Iris pigment epithelial cell (primary cell): ENCODE measurements around the gene ZC2HC1B.
"Not testable (repeated sequence)": the region's sequence is repeated elsewhere in the genome, so short reads cannot be mapped to it uniquely, and the experiment has no call there.

Experiments used
- DNase-seq: peaks from one replicate; pipeline ENCODE4 v3.0.0-alpha.2; 2011; ENCODE audit warnings: low read depth

ZC2HC1B gene

GRCh38 chr6:143868808-143869207, 4.5 kb downstream of the ZC2HC1B start:
- DNase-seq, result not testable (repeated sequence)

DNA sequence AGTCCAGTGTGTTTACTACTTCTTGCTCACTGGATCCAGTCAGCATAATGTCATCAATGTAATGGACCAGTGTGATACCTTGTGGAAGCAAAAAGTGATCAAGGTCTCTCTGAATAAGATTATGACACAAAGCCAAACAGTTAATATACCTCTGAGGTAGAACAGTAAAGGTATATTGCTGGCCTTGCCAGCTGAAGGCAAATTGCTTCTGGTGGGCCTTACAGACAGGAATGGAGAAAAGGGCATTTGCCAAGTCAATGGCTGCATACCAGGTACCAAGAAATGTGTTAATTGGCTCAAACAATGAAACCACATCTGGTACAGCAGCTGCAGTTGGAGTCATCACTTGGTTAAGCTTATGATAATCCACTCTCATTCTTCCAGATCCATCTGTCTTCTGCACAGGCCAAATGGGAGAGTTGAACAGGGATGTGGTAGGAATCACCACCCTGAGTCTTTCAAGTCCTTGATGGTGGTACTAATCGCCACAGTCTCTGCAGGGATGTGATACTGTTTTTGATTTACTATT, 7.0 kb downstream of the ZC2HC1B start:
- DNase-seq, result not testable (repeated sequence)

- DNase-seq, result peak; percentile 51
Observed at GRCh38 chr6:143872201-143872600, 7.9 kb downstream of the ZC2HC1B start.

GRCh38 chr6:143873600-143873999, 9.3 kb downstream of the ZC2HC1B start:
- DNase-seq, result not testable (repeated sequence)

DNA sequence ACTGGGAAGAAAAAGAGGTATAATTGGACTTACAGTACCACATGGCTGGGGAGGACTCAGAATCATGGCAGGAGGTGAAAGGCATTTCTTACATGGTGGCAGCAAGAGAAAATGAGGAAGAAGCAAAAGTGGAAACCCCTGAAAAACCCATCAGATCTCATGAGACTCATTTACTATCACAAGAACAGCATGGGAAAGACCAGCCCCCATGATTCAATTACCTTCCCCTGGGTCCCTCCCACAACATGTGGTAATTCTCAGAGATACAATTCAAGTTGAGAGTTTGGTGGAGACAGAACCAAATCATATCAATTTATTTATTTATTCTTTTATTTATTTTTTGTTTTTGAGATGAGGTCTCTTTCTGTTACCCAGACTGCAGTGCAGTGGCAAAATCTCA, 10.2 kb downstream of the ZC2HC1B start:
- not testable (repeated sequence) for DNase-seq

DNA sequence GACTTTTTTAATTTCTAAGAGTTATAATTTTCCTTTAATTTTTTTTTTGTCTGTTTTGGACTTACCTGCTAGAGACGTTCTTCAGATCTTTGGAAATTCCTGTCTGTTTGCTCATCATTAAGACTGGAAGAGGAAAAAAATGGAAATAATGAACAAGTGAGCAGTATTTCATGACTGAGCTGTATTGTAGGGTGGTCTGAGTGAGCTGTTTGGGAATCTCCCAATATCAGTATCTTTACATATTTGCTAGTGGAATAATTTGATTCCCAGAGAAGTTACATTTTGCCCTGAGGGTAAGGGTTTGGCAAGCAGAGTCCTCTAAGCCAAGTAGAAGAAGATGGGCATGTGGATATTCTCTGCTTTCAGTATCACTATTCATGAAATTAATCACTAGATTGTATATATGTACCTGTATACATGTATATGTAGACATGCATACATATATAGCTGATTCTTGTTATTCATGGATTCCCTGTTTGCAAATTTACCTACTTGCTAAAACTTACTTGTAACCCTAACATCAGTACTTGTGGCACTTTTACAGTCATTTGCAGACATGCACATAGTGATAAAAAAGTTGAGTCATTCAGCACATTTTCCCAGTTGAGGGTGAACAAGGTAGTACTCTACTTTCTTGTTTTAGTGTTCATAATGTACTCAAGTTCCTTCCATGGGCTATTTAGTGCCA, 13.5 kb downstream of the ZC2HC1B start:
- DNase-seq, result no peak

DNA sequence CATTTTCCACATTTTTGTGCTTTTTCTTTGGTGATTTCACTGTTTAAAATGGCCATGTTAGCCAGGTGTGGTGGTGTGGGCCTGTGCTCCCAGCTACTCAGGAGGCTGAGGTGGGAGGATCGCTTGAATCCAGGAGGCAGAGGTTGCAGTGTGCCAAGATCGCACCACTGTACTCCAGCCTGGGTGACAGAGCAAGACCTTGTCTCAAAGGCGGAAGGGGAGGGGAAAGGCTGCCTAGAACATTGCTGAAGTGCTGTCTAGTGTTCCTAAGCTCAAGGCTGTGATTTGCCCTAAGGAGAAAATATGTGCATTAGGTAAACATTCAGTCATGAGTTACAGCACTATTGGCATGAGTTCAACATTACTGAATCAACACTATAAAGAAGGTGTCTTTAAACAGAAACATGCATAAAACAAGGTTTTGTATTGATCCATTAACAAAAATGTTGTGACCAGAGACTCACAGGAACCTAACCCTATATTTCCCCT, 14.0 kb downstream of the ZC2HC1B start:
- peak; percentile 53 for DNase-seq

GRCh38 chr6:143880412-143880811, 16.1 kb downstream of the ZC2HC1B start:
- no peak for DNase-seq

GRCh38 chr6:143882401-143882930, 18.2 kb downstream of the ZC2HC1B start:
- DNase-seq, result no peak

- no peak for DNase-seq
Observed at GRCh38 chr6:143884216-143884900, 20.1 kb downstream of the ZC2HC1B start.

GRCh38 chr6:143885116-143885515, 20.8 kb downstream of the ZC2HC1B start:
- DNase-seq, result no peak

- DNase-seq, result no peak
Observed at GRCh38 chr6:143894655-143895054, 30.4 kb downstream of the ZC2HC1B start.

DNA sequence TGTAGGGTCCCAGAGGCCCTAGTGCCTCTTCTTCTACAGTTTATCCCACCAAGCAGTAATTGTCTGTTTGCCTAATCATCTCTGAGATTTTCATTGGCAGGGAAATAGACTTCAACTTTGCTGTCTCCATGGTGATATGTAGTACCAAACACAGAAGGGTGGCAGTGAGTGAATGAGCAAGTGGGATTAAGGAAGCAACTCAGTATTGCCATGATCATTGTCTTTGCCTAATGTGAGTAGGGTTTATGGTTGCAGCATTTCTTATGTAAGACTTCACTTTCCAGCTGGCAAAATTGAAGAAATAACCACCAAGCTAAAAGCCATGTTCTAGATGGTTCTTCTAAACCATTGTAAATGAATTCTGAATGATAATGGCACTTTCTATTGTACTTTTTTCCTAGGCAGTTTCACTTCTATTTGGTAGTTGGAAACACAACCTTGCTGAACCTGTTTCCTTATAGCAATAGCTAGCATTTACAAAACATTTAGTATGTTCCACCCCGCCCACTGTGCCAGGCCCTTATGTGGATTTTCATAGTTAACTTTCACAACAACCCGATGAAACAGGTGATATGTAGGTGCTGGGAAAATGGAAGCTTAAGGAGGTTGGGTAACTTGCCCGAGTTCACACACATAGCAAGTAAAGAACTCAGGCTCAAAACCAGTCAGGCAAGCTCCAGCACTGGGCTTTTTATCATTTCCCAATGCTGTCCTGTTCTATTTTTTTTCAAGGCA, 32.0 kb downstream of the ZC2HC1B start:
- no peak for DNase-seq

- DNase-seq, result no peak
Observed at GRCh38 chr6:143900358-143900757, 36.1 kb downstream of the ZC2HC1B start.

DNA sequence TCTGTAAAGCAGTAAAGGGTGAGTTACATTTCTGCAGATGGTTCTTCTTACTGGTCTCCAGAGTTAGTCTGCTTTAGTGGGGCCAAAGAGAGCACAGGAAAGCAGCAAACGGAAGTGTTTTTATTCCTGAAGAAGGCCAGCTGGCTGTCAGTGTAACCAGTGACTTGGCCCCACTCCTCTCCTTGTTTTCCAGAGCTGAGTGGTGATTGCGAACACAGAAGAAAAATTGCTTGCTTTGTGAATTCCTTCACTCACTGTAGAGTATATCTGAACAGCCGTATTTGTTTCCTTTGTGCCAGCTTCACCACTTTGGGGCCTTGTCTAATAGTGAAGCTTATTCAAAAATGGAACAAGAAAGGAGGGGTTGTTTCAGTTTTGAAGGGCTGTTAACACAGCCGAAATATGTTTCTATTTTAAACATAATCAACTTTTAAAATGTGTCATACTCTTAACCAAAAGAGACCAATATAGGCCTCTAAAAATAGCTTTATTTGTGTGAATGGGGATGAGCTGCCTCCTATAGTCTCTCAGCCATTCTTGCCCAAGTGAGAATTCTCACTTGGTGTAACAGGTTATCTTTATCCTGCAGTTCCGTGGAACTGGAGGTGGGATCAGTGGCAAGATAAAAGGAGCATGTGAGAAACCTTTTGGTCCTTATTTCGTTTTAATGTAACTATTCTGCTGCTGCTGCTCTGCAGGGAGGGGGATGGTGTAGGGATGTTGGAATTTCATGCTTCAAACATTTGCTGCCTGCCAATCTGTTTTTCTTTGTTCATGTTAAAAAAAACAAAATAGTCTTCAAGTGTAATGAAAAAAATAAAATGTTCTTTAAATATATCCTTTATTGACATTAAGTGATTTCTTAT, 37.8 kb downstream of the ZC2HC1B start:
- no peak for DNase-seq

DNA sequence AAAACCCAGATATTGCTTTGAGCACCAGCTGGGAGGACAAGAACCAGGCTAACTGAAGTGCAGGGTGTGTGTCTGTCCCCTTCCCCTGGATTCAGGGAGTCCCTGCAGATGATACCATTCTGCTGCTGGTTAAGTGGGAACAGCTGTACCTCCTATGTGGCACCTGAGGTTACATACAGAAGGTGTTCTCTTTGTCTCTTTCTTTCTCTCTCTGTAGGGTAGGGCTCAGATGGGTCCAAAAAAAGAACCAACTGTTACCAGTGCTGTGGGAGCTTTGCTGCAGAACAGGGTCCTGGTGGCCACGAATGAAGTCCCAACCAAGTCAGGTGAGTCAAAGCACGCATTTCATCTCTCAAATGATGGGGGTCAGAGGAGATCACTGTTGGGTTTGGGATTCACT, 38.6 kb downstream of the ZC2HC1B start:
- DNase-seq, result no peak

GRCh38 chr6:143911028-143911427, 46.8 kb downstream of the ZC2HC1B start:
- DNase-seq, result no peak

DNA sequence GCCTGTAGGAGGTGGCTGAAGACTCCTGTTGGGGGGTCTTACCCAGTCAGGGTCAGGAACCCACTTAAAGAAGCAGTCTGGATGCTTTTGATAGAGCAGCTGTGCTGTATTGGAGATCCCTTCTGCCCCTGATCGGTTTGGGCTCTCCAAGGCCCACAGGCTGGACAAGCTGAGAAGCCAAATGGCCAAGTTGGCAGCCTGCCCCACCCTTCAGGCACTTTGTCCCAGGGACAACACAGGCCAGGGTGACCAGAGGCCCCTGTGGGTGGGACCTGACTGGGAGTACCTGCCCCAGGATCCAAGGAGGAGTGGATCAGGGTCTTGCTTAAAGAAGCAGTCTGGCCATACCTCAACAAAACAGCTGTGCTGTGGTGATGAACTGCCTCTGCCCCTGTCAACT, 48.4 kb downstream of the ZC2HC1B start:
- no peak for DNase-seq

- DNase-seq, result not testable (repeated sequence)
Observed at GRCh38 chr6:143917026-143917425, 52.8 kb downstream of the ZC2HC1B start.

- DNase-seq, result no peak
Observed at GRCh38 chr6:143928853-143929252, 64.6 kb downstream of the ZC2HC1B start.

GRCh38 chr6:143929975-143930374, 65.7 kb downstream of the ZC2HC1B start:
- no peak for DNase-seq
